Activated CD4-positive, alpha-beta T cell treated with anti-CD3 and anti-CD28 coated beads for 24 hours (primary cell): ENCODE measurements around the gene LRP5.
A peak's percentile ranks its signal among the peaks of the same experiment; 100 is the strongest.
"Not testable (repeated sequence)": the region's sequence is repeated elsewhere in the genome, so short reads cannot be mapped to it uniquely, and the experiment has no call there.

Source experiments
- DNase-seq, 2 donors: peaks; one replicate each; pipeline ENCODE4 v3.0.0-alpha.2; 2020; ENCODE audit warnings: low read depth in 2 of 2

LRP5 gene

DNA sequence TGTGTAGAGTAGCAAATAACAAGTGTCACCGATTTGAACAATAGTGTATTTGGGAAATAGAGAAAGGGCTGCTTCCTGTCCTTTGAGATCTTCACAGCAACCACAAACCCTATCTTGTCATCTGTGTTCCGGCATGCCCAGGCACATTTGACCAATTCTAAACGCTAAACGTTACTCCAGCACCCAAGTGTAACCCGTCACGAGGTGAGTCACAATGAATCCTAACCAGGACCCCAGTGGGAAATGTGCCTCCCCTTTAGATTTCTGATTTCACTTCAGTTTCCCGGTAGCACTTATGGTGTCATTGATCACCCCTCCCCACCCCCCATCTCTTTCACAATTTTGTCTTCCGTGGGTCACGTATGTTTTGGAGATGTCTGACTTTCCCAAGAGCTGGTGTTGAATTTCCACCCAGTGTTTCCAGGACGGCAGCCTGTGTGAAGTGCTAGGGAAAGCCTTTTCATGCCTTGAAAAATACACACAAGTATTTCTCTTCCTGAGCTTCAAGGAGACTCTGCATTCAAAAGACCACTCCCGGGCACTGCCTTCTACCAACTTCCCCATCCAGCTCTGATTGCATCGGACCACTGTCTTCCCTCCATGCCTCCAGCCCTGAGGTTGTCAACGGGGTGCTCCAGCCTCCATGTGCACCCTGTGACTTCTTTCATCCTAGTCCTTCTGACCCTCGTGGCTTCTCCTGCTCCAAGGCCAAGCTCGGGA lies 30.1 kb upstream of the LRP5 start:
- DNase-seq: no peak

DNA sequence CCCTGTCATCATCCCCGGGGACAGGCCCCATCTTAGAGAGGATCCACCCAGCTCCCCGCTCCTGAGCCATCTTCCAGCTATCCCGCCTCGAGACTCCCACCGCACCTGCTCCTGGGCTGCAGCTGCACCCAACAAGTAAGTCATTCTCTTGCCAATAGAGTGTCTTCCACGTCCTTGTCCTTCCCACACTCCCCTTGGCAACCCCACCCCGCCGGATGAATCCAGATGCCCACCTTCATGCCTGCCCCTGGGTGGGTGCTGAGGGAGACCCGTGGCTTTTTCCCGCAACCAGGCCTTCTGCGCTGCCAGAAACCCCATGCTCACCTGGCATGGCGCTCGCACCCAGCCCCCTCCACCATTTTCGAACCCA lies 29.5 kb upstream of the LRP5 start:
- no peak for DNase-seq

DNA sequence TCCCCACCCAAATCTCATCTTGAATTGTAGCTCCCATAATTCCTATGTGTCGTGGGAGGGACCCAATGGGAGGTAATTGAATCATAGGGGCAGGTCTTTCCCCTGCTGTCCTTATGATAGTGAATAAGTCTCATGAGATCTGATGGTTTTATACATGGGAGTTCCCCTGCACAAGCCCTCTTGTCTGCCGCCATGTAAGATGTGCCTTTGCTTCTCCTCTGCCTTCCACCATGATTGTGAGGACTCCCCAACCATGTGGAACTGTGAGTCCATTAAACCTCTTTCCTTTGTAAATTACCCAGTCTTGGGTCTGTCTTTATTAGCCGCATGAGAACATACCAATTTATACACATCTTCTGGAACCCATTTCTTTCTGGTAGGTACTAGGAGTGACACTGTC lies 27.8 kb upstream of the LRP5 start:
- not testable (repeated sequence) for DNase-seq

DNA sequence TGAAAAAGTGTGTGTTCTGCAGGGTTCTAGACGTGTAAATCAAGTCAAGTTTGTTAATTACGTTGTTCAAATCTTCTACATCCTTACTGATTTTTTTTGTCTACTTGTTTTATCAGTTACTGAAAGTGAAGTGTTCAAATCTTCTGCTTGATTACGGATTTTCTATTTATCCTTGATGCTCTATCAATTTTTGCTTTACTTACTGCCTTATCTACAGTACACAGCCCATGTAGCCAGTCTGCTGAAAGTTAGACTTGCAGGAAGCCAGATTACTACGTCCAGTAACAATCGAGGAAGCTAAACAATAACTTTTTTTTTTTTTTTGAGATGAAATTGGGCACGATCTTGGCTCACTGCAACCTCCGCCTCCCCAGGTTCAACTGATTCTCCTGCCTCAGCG lies 25.0 kb upstream of the LRP5 start:
- DNase-seq: no peak

DNA sequence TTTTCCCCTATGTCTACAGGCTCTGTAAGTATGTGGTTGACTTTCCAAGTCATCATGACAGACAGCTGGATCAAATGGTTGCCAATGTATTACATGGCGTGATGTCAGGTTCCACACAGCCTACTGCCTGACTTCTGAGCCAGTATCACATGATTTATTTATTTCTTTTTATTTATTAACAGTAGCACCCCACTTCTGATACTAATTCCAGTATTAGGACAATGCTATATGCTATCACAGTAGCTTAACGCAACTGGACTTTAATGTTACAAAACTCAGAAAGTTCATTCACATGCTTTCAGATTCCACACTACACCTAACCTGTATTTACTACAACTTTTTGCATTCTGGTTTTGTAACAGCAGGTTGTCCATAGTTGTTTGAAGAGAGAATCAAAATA lies 22.9 kb upstream of the LRP5 start:
- DNase-seq: no peak

DNA sequence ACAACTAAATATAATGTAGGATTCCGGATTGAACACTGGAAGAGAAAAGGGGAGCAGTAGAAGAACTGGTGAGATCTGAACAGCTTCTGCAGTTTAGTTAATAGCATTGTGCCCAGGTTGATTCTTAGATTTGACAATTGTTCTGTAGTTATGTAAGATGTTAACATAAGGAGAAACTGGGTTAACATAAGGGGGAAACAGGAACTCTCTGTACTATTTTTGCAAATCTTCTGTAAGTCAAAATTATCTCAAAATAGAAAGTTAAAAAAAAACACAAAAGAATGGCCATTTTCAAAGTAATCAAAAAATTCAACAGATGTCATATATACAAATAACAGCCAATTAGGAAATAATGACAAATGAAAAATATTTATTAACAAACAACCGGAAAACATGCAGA lies 18.7 kb upstream of the LRP5 start:
- DNase-seq: no peak

DNA sequence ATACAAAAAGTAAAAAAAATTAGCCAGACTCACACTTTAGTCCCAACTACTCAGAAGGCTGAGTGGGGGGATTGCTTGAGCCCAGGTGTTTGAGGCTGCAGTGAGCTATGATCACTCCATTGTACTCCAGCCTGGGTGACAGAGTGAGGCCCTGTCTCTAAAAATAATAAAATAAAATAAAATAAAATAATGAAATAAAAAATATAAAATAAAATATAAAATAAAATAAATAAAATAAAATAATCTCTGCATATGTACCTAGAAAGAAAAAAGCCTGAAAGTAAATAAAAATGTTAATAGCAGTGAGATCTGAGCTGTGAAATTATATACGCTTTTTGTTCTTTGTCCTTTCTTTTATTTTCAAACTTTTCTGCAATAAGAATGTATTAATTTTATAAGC lies 17.1 kb upstream of the LRP5 start:
- DNase-seq: no peak

DNA sequence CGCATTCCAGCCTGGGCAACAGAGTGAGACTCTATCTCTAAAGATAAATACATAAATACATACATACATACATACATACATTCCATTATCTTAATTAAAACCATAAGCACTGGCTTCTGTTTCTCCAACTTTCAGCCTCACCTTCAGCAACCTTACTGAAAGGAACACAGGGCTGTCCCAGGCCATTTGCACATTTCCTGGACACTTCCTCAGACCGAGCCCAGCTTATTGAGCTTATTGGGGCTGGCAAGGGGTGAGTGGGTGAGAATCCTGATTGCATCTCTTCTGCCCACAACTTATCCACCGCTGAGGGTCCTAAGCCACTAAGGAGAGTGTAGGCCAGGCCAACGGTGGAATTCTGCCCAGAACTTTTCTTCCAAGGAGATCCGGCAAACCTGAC lies 16.5 kb upstream of the LRP5 start:
- no peak for DNase-seq

DNA sequence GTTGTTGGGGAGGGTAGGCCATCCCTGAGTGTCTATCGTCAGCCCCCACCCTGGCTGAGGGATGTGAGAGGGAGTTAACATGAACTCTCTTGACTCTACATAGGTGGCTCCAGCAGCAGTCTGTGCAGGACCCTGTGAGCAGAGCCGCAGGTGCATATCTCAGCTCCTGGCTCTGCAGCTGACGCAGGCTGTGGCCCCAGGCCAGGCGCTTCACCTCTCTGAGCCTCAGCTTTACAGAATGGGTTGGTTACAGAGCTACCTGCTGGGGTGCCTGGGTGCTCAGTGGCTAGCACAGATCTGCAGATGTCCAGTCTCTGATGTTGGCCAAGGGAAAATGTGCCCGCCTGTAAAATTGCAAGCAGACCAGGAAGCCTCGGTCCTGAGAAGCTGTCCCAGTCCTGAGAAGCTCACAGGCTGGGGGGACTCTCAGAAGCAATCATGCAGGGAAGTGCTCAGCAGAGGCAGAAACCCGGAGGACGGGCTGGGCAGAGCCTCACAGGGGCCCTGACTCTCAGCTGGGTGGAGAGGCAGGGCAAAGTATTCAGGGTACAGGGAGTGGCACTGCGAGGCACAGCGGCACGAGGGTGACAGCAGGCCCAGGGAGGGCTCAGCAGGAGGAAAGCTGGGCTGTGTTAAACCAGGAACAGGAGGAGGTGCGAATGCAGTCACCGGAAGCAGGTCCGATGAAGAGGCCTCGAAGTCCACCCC lies 15.9 kb upstream of the LRP5 start:
- no peak for DNase-seq

DNA sequence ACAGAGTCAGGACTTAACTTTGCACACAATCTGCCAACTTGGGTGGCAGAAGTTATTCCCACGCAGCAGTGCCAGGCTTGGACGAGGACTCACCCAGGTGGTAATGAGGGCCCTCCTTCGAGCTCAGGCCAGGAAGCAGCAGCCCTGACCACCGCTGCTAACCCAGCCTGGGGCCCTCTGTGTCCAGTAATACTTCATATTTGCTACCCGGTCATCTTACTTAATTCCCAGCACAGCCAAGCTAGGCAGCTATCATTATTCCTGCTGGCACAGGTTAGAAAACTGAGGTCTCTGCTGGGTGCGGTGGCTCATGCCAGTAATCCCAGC lies 15.4 kb upstream of the LRP5 start:
- no peak for DNase-seq

DNA sequence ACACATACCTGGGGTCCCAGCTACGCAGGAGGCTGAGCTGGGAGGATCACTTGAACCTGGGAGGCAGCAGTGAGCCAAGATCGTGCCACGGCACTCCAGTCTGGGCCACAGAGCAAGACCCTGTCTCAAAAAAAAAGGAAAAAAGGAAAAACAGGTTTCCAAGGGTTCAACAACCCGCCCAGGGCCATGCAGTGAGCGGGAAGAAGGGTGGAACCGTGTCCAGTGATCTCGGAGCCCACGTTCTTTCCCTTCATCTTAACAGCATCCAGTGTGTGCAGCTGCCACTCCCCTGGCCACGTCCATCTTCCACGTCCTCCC lies 14.9 kb upstream of the LRP5 start:
- no peak for DNase-seq

DNA sequence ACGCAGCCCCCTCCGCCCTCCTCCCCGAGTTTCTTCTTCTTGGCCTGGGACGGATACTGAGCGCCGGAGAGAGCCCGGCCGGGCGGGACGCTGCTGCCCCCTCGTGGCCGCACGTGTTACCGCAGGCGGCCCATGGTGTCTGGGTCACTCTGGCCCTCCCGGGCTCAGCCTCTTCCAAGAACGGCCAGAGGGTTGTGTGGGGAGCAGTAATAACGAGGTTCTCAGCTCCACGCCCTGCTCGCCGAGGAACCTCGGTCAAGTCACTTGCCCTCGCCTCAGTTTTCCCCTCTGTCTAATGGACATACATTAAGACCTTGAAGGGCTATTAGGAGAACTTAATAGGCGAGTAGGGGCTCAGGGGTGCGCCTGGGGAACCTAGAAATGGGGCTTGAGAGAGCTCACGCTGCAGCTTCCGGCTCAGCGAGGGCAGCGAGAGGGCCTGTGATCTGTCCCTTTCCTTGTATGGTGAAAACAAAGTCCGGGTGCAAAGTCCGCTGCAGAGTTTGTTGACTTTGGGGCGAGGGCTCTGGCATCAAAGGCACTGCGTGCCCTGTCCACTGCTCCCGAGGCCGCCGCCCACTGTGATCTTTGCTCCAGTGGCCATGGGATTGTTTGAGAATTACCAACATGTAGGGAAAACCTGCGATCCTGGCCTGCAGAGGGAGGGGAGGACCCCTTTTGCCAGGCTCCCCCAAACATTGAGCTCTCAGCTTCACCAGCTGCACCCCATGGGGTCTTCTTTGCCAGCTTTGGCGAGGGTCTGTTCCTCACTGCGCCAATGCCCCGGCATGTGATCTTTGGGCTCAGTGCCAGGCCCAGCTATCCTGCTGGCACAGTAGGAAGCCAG lies 14.4 kb upstream of the LRP5 start:
- peak; percentile 53 to 71 for DNase-seq

DNA sequence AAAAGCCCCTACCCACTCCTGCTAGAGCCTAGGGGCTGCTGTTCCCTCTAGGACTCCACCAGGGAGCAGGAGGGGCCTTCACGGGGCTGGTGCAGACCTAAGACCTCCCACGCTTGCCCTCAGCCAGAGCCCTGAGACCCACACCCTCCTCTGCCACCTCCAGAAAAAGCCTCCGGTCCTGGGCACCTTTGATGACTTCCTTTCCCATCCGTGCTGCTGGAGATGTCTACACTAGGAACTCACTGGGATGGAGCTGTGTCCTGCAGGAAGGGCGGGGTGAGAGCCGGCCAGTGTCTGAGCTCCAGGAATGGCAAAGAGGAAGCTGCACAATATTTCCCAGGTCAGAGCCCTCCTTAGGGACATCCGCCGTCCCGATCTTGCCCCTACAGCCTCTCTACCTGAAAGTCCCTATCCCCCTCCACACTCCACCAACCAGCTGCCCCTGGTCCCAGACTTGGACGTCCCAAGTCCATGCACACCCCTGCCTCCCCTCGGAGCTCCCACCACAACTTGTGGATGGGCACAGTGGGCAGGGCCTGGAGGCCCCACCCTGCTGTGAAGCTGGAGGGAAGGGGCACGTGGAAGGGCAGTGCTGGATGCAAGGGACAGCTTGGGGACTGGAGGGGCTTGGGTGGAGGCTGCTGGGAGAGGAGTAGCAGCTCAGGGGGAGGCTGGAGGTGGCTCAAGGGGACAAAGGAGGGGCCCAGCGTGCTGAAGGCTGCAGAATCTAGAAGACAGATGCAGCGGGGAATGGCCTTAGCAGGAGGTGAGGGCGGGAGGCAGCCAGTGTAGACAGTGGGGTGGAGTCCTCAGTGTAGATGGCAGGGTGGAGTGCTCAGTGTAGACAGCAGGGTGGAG lies 13.5 kb upstream of the LRP5 start:
- DNase-seq: no peak

DNA sequence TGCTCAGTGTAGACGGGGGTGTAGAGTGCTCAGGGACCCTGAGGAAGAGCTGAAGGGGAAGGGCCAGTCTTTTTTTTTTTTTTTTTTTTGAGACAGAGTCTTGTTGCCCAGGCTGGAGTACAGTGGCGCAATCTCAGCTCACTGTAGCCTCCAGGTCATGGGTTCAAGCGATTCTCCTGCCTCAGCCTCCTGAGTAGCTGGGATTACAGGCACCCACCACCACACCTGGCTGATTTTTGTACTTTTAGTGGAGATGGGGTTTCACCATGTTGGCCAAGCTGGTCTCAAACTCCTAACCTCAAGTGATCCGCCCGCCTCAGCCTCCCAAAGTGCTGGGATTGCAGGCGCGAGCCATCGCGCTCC lies 12.9 kb upstream of the LRP5 start:
- not testable (repeated sequence) for DNase-seq

DNA sequence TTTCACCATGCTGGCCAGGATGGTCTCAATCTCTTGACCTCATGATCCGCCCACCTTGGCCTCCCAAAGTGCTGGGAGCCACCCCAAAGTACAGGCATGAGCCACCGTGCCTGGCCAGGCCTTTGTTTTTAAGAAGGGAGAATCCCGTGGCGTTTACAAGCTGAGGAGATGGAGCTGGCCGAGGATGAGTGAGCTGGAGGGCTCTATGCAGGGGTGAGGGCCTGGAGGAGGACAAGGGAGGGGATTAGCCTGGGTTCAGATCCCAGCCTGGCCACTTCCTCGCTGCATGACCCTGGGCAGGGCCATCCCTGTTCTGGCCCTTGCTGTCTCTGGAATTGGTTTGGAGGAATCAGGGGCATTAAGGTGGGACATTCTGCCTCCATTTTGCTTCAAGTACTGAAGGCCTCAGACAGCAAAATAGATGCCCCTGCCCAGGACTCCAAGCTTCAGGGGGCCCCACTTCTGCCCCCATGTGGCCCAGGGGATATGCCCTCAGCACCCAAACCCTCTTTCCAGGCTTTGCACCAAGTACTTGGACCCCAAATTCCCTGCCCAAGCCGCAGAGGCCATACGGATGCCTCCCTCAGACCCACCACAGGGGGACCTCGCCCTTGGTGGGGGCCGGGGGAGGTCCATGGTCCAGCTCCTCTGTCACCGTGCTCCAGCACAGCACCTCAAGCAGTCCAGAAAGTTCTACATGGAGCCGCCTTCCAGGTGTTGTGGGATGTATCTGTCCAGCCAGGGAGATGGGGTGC lies 12.1 kb upstream of the LRP5 start:
- DNase-seq: no peak

DNA sequence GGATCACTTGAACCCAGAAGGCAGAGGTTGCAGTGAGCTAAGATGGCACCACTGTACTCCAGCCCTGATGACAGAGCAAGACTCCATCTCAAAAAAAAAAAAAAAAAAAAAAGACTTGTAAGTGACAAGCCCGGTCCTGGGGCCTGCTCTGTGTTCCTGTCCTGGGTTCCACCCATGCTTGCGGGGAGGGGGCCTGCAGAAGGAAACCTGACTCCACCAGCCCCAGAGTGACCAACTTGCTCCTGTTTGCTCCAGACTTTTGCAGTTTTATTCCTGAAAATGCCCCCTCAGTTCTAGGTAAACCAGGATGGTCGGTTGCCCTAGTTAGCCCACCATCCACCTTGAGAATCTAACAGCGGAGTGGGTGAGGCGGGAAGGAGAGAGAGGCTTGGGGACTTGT lies 10.1 kb upstream of the LRP5 start:
- no peak for DNase-seq

DNA sequence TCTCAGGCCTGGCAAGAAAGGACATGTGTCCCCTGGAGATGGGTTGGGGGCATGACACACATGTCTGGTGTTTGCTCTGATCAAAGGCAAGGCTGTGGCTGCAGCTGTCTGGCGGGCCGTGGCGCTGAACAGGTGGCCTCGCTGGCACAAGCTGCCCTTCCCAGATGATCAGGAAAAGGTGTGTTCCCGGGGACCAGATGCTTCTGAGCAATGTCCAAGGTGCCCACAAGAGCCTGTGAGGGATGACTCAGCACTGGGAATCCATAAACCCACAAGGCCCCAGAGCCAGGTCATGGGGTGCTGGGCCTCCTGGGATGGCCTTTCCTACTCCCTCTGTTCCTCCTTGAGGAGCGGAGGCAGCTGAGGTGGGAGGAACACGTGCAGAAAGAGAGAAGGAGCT lies 9.7 kb upstream of the LRP5 start:
- no peak for DNase-seq

DNA sequence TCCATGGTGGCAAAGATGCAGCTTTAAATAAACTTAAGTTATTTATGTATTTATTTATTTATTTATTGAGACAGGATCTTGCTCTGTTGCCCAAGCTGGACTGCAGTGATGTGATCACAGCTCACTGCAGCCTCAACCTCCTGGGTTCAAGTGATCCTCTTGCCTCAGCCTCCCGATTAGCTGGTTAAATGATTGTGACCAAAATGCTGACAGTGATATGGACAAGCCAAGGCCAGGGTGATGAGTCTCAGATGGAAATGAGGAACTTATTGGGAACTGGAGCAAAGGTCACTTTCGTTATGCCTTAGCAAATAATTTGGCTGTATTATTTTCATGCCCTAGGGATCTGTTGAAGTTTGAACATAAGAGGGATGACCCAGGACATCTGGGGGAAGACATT lies 9.3 kb upstream of the LRP5 start:
- DNase-seq: no peak

DNA sequence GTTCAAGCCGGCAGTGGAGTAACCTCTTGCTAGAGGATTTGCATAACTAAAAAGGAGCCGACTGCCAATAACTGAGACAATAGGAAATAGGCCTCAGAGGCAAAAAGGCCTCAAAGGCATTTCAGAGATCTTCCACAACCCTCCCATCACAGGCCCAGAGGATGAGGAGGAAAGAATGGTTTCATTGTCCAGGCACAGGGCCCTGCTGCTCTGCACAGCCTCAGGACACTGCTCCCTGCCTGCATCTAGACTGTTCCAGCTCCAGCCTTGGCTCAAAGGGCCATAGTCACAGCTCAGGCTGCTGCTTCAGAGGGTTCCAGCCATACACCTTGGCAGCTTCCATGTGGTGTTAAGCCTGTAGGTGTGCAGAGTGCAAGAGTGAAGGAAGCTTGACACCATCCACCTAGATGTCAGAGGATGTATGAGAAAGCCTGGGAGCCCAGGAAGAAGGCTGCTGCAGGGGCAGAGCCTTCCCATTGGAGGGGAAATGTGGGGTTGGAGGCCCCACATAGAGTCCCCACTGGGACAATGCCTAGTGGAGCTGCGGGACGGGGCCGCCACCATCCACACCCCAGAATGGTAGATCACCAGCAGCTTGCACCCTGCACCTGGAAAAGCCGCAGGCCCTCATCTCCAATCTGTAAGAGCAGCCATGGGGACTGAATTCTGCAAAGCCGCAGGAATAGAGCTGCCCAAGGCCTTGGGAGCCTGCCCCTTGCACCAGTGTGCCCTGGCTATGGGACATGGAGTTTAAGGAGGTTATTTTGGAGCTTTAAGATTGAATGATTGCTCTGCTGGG lies 8.2 kb upstream of the LRP5 start:
- no peak for DNase-seq

DNA sequence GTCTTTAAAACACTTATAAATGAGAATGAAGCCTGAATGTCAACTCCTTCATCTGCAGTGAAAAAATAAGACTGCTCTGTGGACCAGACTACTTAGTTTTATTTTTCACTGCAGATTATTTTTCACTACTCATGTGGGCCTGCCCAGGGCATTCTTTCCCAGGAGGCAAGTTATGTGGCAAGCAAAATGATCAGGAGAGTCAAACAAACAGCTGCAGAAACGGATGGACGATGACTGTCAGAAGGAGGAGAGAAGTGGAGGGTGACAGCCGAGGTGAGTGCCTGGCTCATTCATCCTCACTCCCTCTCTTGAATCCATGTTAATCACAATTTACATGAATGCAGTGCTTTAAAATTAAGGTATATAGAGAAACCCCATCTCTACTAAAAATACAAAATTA lies 5.8 kb upstream of the LRP5 start:
- no peak for DNase-seq

DNA sequence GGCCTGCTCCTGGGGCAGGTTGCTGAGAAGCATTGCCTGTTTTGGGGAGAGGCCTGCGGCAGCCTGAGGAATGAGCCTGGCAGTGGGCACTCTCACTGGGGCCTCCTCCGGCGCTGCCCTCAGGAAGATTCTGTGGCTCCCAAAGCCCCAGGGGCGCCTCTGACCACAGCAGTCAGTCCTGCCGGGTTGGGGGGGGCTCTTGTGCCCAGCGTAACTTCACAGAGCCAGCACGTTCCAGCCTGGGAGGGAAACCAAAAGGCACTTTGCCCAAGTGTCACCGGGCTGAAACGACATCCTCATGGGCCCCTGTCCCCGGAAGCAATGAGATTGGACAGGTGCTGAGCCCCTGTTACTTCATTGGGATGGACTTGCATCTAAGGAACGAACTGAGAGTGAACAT lies 4.3 kb upstream of the LRP5 start:
- DNase-seq: no peak
